Right lobe of liver (tissue), 6 donors: ENCODE measurements around the gene SIKE1. TPM values are rescaled to one million over a fixed set of nuclear protein-coding genes. Genes with fewer than 3 reads are reported as not detected.
"Not testable (repeated sequence)": the region's sequence is repeated elsewhere in the genome, so short reads cannot be mapped to it uniquely, and the experiment has no call there.

ENCODE experiments used
- ATAC-seq, 4 donors: fragments of 200-7000 bp; cut with Tn5 transposase; one replicate each; pipeline ENCODE4 v1.9.1; 2020; ENCODE audit warnings: mild to moderate bottlenecking in 4 of 4, moderate library complexity in 4 of 4
- DNase-seq, 3 donors: peaks; one replicate each; pipeline ENCODE4 v3.0.0-alpha.2; 2020
- H3K27ac ChIP-seq, 3 donors: fragments of 200-600 bp; one replicate each; pipeline ENCODE4 v1.8.0; 2022
- H3K27me3 ChIP-seq, 2 donors: fragments of 200-600 bp; one replicate each; pipeline ENCODE4 v1.8.0; 2022
- H3K36me3 ChIP-seq, 4 donors: fragments of 200-600 bp; sonication (generic) in 1 of 4; one replicate each; pipeline versions ENCODE4 v1.5.1 to v1.8.0; 2017 to 2022; ENCODE audit warnings: control low read depth in 1 of 4
- H3K4me1 ChIP-seq, 4 donors: fragments of 200-600 bp; sonication (generic) in 1 of 4; one replicate each; pipeline versions ENCODE4 v1.5.1 to v1.8.0; 2017 to 2022; ENCODE audit warnings: control low read depth in 1 of 4
- H3K4me3 ChIP-seq, 3 donors: fragments of 200-600 bp; one replicate each; pipeline ENCODE4 v1.8.0; 2022
- H3K9me3 ChIP-seq, 4 donors: fragments of 200-600 bp; sonication (generic) in 1 of 4; one replicate each; pipeline versions ENCODE4 v1.5.1 to v1.8.0; 2017 to 2022; ENCODE audit warnings: control low read depth in 1 of 4
- CTCF ChIP-seq, 4 donors: fragments of 200-600 bp in 3 of 4; fragments of 450-650 bp in 1 of 4; IDR thresholded peaks; one replicate each; pipeline versions ENCODE4 v1.5.1 to v1.8.0; 2016 to 2022; ENCODE audit warnings: antibody characterized with exemption in 4 of 4, mild to moderate bottlenecking in 2 of 4
- POLR2A ChIP-seq: fragments of 450-650 bp; IDR thresholded peaks from one replicate; pipeline ENCODE4 v1.6.1; 2017; ENCODE audit warnings: antibody characterized with exemption, mild to moderate bottlenecking
- WGBS: methylation state at CpG from one replicate; pipeline ENCODE4 v1.1.6; 2018; ENCODE audit warnings: low coverage, low lambda C conversion rate; ENCODE audit not compliant: insufficient coverage; ENCODE audit errors: missing lambda C conversion rate; 5-methylcytosine and 5-hydroxymethylcytosine counted together
- intact Hi-C, 2 donors: fragments of 100-400 bp; cut with DNase I; formaldehyde crosslinking; loops; one replicate each; pipeline versions ENCODE4 v1.11.2 to v1.14.1; 2022
- total RNA-seq, 6 experiments: library from RNA; depleted of rRNA in 2 of 6; stranded (reverse); fragments of >200 nt in 2 of 6; fragmentation: NEBNext Ultra II Directional in 3 of 6; extraction: Animal tissue kit (Norgen Biotek cat#: 25700) in 3 of 6; gene quantifications; one replicate each; pipeline versions ENCODE4 v1.1.0 to v1.2.4, GENCODE V29; 2016 to 2023
- donor health status: DM: no; HTN: yes; CAD: no.
- donor health status: DM: no; HTN: no; CAD: no.
- donor health status: DM: no; HTN: no; CAD: no.
- donor health status: DM: no; HTN: yes; CAD: no.
- donor health status: DM: no; HTN: yes; CAD: no.

Gene SIKE1
- total RNA-seq, 6 experiments from 2014 or later: 17.5 to 74.0 (median 21.8) TPM

GRCh38 chr1:114819869-114820268, 39.4 kb upstream of the SIKE1 start:
- no peak for DNase-seq
- no peak overlapping the region for H3K27ac ChIP-seq
- no peak for ATAC-seq
- H3K4me3 ChIP-seq: no peak overlapping the region
- WGBS: 72% methylated on average over 3 of the region's 3 CpGs
- H3K27me3 ChIP-seq: no peaks in the 10 kb centered on the region
- TF ChIP-seq CTCF (IDR thresholded peaks at IDR 0.05) (no peak), POLR2A (no peak)
- no peaks in the 10 kb centered on the region for H3K36me3 ChIP-seq
- H3K4me1 ChIP-seq: no peaks in the 10 kb centered on the region
- intact Hi-C loops: no loop called here
- H3K9me3 ChIP-seq: no peaks in the 10 kb centered on the region

- H3K4me3 ChIP-seq, ATAC-seq, H3K9me3 ChIP-seq, intact Hi-C loops, H3K27me3 ChIP-seq, H3K27ac ChIP-seq, H3K36me3 ChIP-seq, DNase-seq, H3K4me1 ChIP-seq: not testable (repeated sequence)
- WGBS: no CpG with 5 or more reads among the region's 33 CpGs
These were observed 24.0 kb upstream of the SIKE1 start for GRCh38 chr1:114804449-114804848.

- Histone ChIP-seq H3K27me3 (no peaks in the 10 kb centered on the region), H3K36me3 (no peaks in the 10 kb centered on the region), H3K4me1 (no peaks in the 10 kb centered on the region), H3K9me3 (no peaks in the 10 kb centered on the region), H3K27ac (no peak overlapping the region), H3K4me3 (no peak overlapping the region)
- TF ChIP-seq CTCF (IDR thresholded peaks at IDR 0.05) (no peak), POLR2A (no peak)
- WGBS: 61% methylated on average over 3 of the region's 3 CpGs
- ATAC-seq (no peak), DNase-seq (no peak)
- intact Hi-C loops: no loop called here
These were observed 22.5 kb upstream of the SIKE1 start for GRCh38 chr1:114803001-114803400.

GRCh38 chr1:114794038-114794437, 13.6 kb upstream of the SIKE1 start:
- Histone ChIP-seq H3K27me3 (no peaks in the 10 kb centered on the region), H3K9me3 (no peaks in the 10 kb centered on the region), H3K36me3 (no peaks in the 10 kb centered on the region), H3K4me1 (no peaks in the 10 kb centered on the region), H3K4me3 (no peak overlapping the region), H3K27ac (no peak overlapping the region)
- intact Hi-C loops: no loop called here
- DNase-seq: no peak
- no peak for ATAC-seq
- TF ChIP-seq CTCF (IDR thresholded peaks at IDR 0.05): no peak
- no peak for TF ChIP-seq POLR2A
- WGBS: 63% methylated on average over 2 of the region's 2 CpGs

GRCh38 chr1:114790581-114790980, 10.1 kb upstream of the SIKE1 start:
- H3K27me3 ChIP-seq, H3K4me3 ChIP-seq, ATAC-seq, H3K4me1 ChIP-seq, intact Hi-C loops, H3K9me3 ChIP-seq, H3K27ac ChIP-seq, H3K36me3 ChIP-seq, DNase-seq: not testable (repeated sequence)
- WGBS: no CpG with 5 or more reads among the region's 25 CpGs

- H3K4me1 ChIP-seq, H3K36me3 ChIP-seq, H3K27ac ChIP-seq, H3K4me3 ChIP-seq, intact Hi-C loops, H3K27me3 ChIP-seq, H3K9me3 ChIP-seq, ATAC-seq, DNase-seq: not testable (repeated sequence)
- WGBS: 71% methylated on average over 1 of the region's 1 CpG
These were observed 6.0 kb upstream of the SIKE1 start for GRCh38 chr1:114786440-114786839.
